H1 (cell line): Measurements from ENCODE around the gene CACNA2D4. TPM values are rescaled to one million over a fixed set of nuclear protein-coding genes. Genes with fewer than 3 reads are reported as not detected.
A peak's percentile ranks its signal among the peaks of the same experiment; 100 is the strongest.

ENCODE experiments used
- CTCF ChIA-PET: fragments of 300-600 bp; sonication (Branson Sonifier 250); formaldehyde crosslinking; loops from one replicate; lab custom pipeline; 2021; ENCODE audit not compliant: partially characterized antibody; lab: Charles Lee
- POLR2A ChIA-PET: fragments of 300-600 bp; sonication (Branson Sonifier 250); formaldehyde crosslinking; loops from one replicate; lab custom pipeline; 2021; ENCODE audit warnings: inconsistent platforms; ENCODE audit not compliant: partially characterized antibody; lab: Charles Lee
- DNase-seq, 2 experiments: peaks; one replicate each; pipeline versions ENCODE4 v3.0.0 to v3.0.0-alpha.2; 2010 to 2022; ENCODE audit warnings: low spot score in 2 of 2, low read depth in 1 of 2, mixed read lengths in 1 of 2
- FAIRE-seq: peaks from 2 replicates; lab custom pipeline; 2011; peaks lifted over from hg19 to GRCh38; lab: Jason Lieb, UNC
- H2AFZ ChIP-seq: 2 replicates; pipeline ENCODE4 v1.8.1; 2012; ENCODE audit warnings: low read length, inconsistent platforms
- H2AK5ac ChIP-seq: 2 replicates; pipeline ENCODE4 v1.6.1; 2013; ENCODE audit warnings: low read depth, low read length
- H2BK120ac ChIP-seq: replicated peaks from 2 replicates; pipeline ENCODE3; 2013; ENCODE audit warnings: low read depth, low read length, inconsistent platforms
- H2BK12ac ChIP-seq: 2 replicates; pipeline ENCODE4 v1.6.1; 2013; ENCODE audit warnings: low read depth, low read length
- H2BK15ac ChIP-seq: 2 replicates; pipeline ENCODE4 v1.6.1; 2013; ENCODE audit warnings: low read length
- H2BK20ac ChIP-seq: 2 replicates; pipeline ENCODE4 v1.6.1; 2013; ENCODE audit warnings: low read length
- H2BK5ac ChIP-seq: 2 replicates; pipeline ENCODE4 v1.6.1; 2013; ENCODE audit warnings: low read depth, low read length
- H3K14ac ChIP-seq: 2 replicates; pipeline ENCODE4 v1.6.1; 2013; ENCODE audit warnings: inconsistent platforms; ENCODE audit not compliant: insufficient read length
- H3K18ac ChIP-seq: 2 replicates; pipeline ENCODE4 v1.6.1; 2013; ENCODE audit warnings: low read length; ENCODE audit errors: extremely low read depth
- H3K23ac ChIP-seq: 2 replicates; pipeline ENCODE4 v1.6.1; 2013; ENCODE audit warnings: inconsistent platforms; ENCODE audit not compliant: insufficient read length
- H3K23me2 ChIP-seq: 2 replicates; pipeline ENCODE4 v1.6.1; 2013; ENCODE audit warnings: low read depth, low read length
- H3K27ac ChIP-seq: 2 replicates; pipeline ENCODE4 v1.6.1; 2011; ENCODE audit warnings: low read depth, low read length, inconsistent platforms
- H3K27me3 ChIP-seq, 4 experiments: replicated peaks in 1 of 4; 1 replicate in 1 of 4; 2 replicates in 3 of 4; pipeline versions ENCODE4 v1.6.1 to v1.8.1; 2011 to 2013; ENCODE audit warnings: low read length in 3 of 4, mild to moderate bottlenecking in 3 of 4, inconsistent platforms in 2 of 4, mixed read lengths in 2 of 4, moderate library complexity in 1 of 4; ENCODE audit not compliant: control insufficient read depth in 3 of 4, insufficient read depth in 3 of 4; ENCODE audit errors: extremely low read depth in 1 of 4
- H3K36me3 ChIP-seq, 4 experiments: 2 replicates each; pipeline versions ENCODE4 v1.6.1 to v1.8.1; 2011 to 2013; ENCODE audit warnings: mild to moderate bottlenecking in 4 of 4, low read length in 3 of 4, moderate library complexity in 2 of 4, control low read depth in 1 of 4, inconsistent platforms in 1 of 4; ENCODE audit not compliant: insufficient read depth in 4 of 4, control insufficient read depth in 2 of 4
- H3K4ac ChIP-seq: replicated peaks from 2 replicates; pipeline ENCODE3; 2013; ENCODE audit warnings: low read length, low read depth, mixed read lengths, inconsistent platforms; ENCODE audit not compliant: insufficient read length
- H3K4me1 ChIP-seq, 4 experiments: replicated peaks in 1 of 4; 1 replicate in 1 of 4; 2 replicates in 3 of 4; pipeline versions ENCODE4 v1.6.1 to v1.8.1; 2011 to 2013; ENCODE audit warnings: low read length in 3 of 4, inconsistent platforms in 2 of 4, mixed read lengths in 1 of 4; ENCODE audit not compliant: insufficient read depth in 4 of 4, control insufficient read depth in 3 of 4
- H3K4me2 ChIP-seq, 2 experiments: 2 replicates each; pipeline versions ENCODE4 v1.6.1 to v1.8.1; 2011 to 2013; ENCODE audit warnings: low read depth in 2 of 2, low read length in 2 of 2, control low read depth in 1 of 2, inconsistent platforms in 1 of 2, mild to moderate bottlenecking in 1 of 2; ENCODE audit not compliant: insufficient read depth in 1 of 2
- H3K4me3 ChIP-seq, 4 experiments: fragments of 200-600, 300-600 bp in 1 of 4; sonication (generic), shearing (Covaris generic), sonication (Bioruptor Twin) in 1 of 4; 2 replicates each; pipeline versions ENCODE4 v1.5.1 to v1.8.1; 2011 to 2016; ENCODE audit warnings: low read length in 4 of 4, low read depth in 3 of 4, control low read depth in 2 of 4, inconsistent platforms in 2 of 4, mild to moderate bottlenecking in 2 of 4, mixed read lengths in 1 of 4, moderate library complexity in 1 of 4; ENCODE audit not compliant: insufficient read depth in 2 of 4; ENCODE audit errors: extremely low read depth in 1 of 4
- H3K56ac ChIP-seq: replicated peaks from 2 replicates; pipeline ENCODE3; 2013; ENCODE audit warnings: low read depth, mild to moderate bottlenecking, mixed read lengths, low read length, inconsistent platforms; ENCODE audit not compliant: insufficient read length
- H3K79me1 ChIP-seq: 2 replicates; pipeline ENCODE4 v1.6.1; 2013; ENCODE audit warnings: low read depth, low read length, control low read depth
- H3K79me2 ChIP-seq, 2 experiments: 2 replicates each; pipeline versions ENCODE4 v1.6.1 to v1.8.1; 2012 to 2013; ENCODE audit warnings: low read length in 2 of 2, mild to moderate bottlenecking in 2 of 2, inconsistent platforms in 1 of 2; ENCODE audit not compliant: insufficient read depth in 2 of 2, control insufficient read depth in 1 of 2
- H3K9ac ChIP-seq, 4 experiments: replicated peaks in 1 of 4; 1 replicate in 1 of 4; 2 replicates in 3 of 4; pipeline versions ENCODE4 v1.6.1 to v1.8.1; 2011 to 2013; ENCODE audit warnings: low read depth in 3 of 4, low read length in 3 of 4, control low read depth in 2 of 4, mild to moderate bottlenecking in 2 of 4, moderate library complexity in 2 of 4, inconsistent platforms in 1 of 4; ENCODE audit errors: extremely low read depth in 1 of 4
- H3K9me3 ChIP-seq, 2 experiments: 2 replicates each; pipeline versions ENCODE4 v1.6.1 to v1.8.1; 2012 to 2013; ENCODE audit warnings: mild to moderate bottlenecking in 2 of 2, moderate library complexity in 2 of 2, control low read depth in 1 of 2, inconsistent platforms in 1 of 2, low read depth in 1 of 2, low read length in 1 of 2, mixed read lengths in 1 of 2; ENCODE audit not compliant: insufficient read depth in 2 of 2
- H4K20me1 ChIP-seq, 2 experiments: replicated peaks in 1 of 2; 2 replicates each; pipeline versions ENCODE3 to v1.8.1; 2011 to 2013; ENCODE audit warnings: inconsistent platforms in 2 of 2, low read length in 2 of 2, mild to moderate bottlenecking in 1 of 2; ENCODE audit not compliant: insufficient read depth in 2 of 2, control insufficient read depth in 1 of 2
- H4K5ac ChIP-seq: 2 replicates; pipeline ENCODE4 v1.6.1; 2013; ENCODE audit warnings: low read length, low read depth, mixed read lengths, inconsistent platforms; ENCODE audit not compliant: insufficient read length
- H4K8ac ChIP-seq: 2 replicates; pipeline ENCODE4 v1.8.0; 2013; ENCODE audit warnings: mild to moderate bottlenecking, moderate library complexity, low read length, inconsistent platforms; ENCODE audit not compliant: insufficient read depth; ENCODE audit errors: extremely low read depth
- H4K91ac ChIP-seq: replicated peaks from 2 replicates; pipeline ENCODE3; 2013; ENCODE audit warnings: low read length, mixed read lengths, inconsistent platforms; ENCODE audit not compliant: insufficient read length
- ASH2L ChIP-seq: fragments of 200-600, 300-600 bp; sonication (generic); IDR thresholded peaks from one replicate; pipeline ENCODE4 v1.7.1; 2017; ENCODE audit warnings: low read length
- GABPA ChIP-seq: IDR thresholded peaks from 2 replicates; pipeline ENCODE4 v1.6.1; 2011; ENCODE audit warnings: mild to moderate bottlenecking, low read length, moderate library complexity, borderline replicate concordance; ENCODE audit not compliant: insufficient read depth
- RBBP5 ChIP-seq: IDR thresholded peaks from 2 replicates; pipeline ENCODE4 v1.7.1; 2012; ENCODE audit warnings: low read depth, mild to moderate bottlenecking, inconsistent platforms, low read length, moderate library complexity, borderline replicate concordance
- TAF7 ChIP-seq: optimal IDR thresholded peaks from 2 replicates; pipeline ENCODE3; 2011; ENCODE audit warnings: low read depth, mild to moderate bottlenecking, inconsistent platforms, low read length, moderate library complexity, borderline replicate concordance
- WGBS, 2 experiments: shearing (Covaris generic) in 1 of 2; methylation state at CpG; one replicate each; pipeline versions ENCODE4 v1.1.6 to v1.1.7; 2013 to 2015; ENCODE audit warnings: low lambda C conversion rate in 2 of 2, mixed read lengths in 2 of 2, inconsistent platforms in 1 of 2, low coverage in 1 of 2, missing lambda C conversion rate in 1 of 2; ENCODE audit not compliant: insufficient replicate concordance in 2 of 2, insufficient coverage in 1 of 2, insufficient read length in 1 of 2; ENCODE audit errors: extremely low coverage in 1 of 2, missing lambda C conversion rate in 1 of 2; 5-methylcytosine and 5-hydroxymethylcytosine counted together
- polyA plus RNA-seq, 7 experiments: library from polyadenylated mRNA; depleted of rRNA in 3 of 7; stranded (reverse) in 5 of 7; unstranded in 2 of 7; fragments of >200 nt in 5 of 7; fragments of 200-250 nt in 2 of 7; gene quantifications; 1 replicate in 5 of 7; 2 replicates in 1 of 7; 4 replicates in 1 of 7; pipeline versions ENCODE4 v1.2.1 to v1.2.3, GENCODE V29; 2011 to 2013; ENCODE audit warnings: missing spikeins in 2 of 7, mixed read lengths in 2 of 7
- total RNA-seq: library from RNA; stranded (reverse); fragmentation: NEBNext Ultra II Directional; extraction: Animal tissue kit (Norgen Biotek cat#: 25700); gene quantifications from 2 replicates; pipeline ENCODE4 v1.2.1, GENCODE V29; 2021

CACNA2D4 gene
- total and polyA plus RNA-seq, 2 of the 8 experiments (the other 6 are each of a cell fraction or from before 2014, with no cell fraction given), result 0.44 to 0.88 TPM

- Histone ChIP-seq H2AFZ (no peak overlapping the region), H3K36me3 (no peaks in the 10 kb centered on the region), H3K56ac (no peak overlapping the region), H3K79me2 (no peaks in the 10 kb centered on the region), H2BK12ac (no peak overlapping the region), H4K8ac (peak overlapping the region; percentile 86; the same call in 1 of the 2 replicates), H3K27ac (no peak overlapping the region), H2BK5ac (no peak overlapping the region), H2BK120ac (no peak overlapping the region), H2AK5ac (no peak overlapping the region), H4K5ac (no peak overlapping the region), H3K79me1 (no peaks in the 10 kb centered on the region), H3K9ac (no peak overlapping the region), H2BK20ac (no peak overlapping the region), H3K4me1 (peaks cover 0 to 2% (median 0%) of the 10 kb centered on the region in 4 experiments; a peak in 1 of 7 replicates), H3K27me3 (no peaks in the 10 kb centered on the region; a peak in 1 of 7 replicates), H3K14ac (no peak overlapping the region), H3K23me2 (no peaks in the 10 kb centered on the region), H3K4me3 (no peak overlapping the region), H3K23ac (no peak overlapping the region), H3K9me3 (no peaks in the 10 kb centered on the region), H4K20me1 (no peaks in the 10 kb centered on the region), H3K4ac (no peak overlapping the region), H3K4me2 (no peak overlapping the region), H4K91ac (no peak overlapping the region), H3K18ac (no peak overlapping the region; the same call in 1 of the 2 replicates), H2BK15ac (no peak overlapping the region)
- WGBS, 2 experiments, result 93% methylated on average over 30 of the region's 37 CpGs; no CpG with 5 or more reads in 1 of the 2 experiments
- TF ChIP-seq RBBP5, result no peak
- no peak for TF ChIP-seq GABPA
- TF ChIP-seq TAF7, result no peak
- TF ChIP-seq ASH2L, result no peak
- ChIA-PET POLR2A (no interaction called here), CTCF (interaction anchor here (0.6 to 1.0 kb wide), 3 partner anchors 10 to 281 kb away, joined by 3 to 5 read pairs (median 4); no protein-coding TSS in a partner anchor)
- no peak for FAIRE-seq
- no peak for DNase-seq
These were observed 53.6 kb downstream of the CACNA2D4 start for GRCh38 chr12:1864867-1865266.
